Neutrophil (primary cell): ENCODE results near the gene NFIB.
A peak's percentile ranks its signal among the peaks of the same experiment; 100 is the strongest.

Experiments used
- H3K27ac ChIP-seq: fragments of 200-600 bp; sonication (generic); 2 replicates; pipeline ENCODE4 v1.5.1; 2016; ENCODE audit warnings: mild to moderate bottlenecking, moderate library complexity
- H3K27me3 ChIP-seq: fragments of 200-600 bp; sonication (generic); 2 replicates; pipeline ENCODE4 v1.6.0; 2016; ENCODE audit warnings: mild to moderate bottlenecking
- H3K36me3 ChIP-seq: fragments of 200-600 bp; sonication (generic); 2 replicates; pipeline ENCODE4 v1.5.1; 2017
- H3K4me1 ChIP-seq, 2 experiments: fragments of 200-600 bp in 1 of 2; sonication (generic) in 1 of 2; 1 replicate in 1 of 2; 2 replicates in 1 of 2; pipeline versions ENCODE4 v1.5.1 to v1.6.1; 2013 to 2016; ENCODE audit warnings: low read depth in 1 of 2, low read length in 1 of 2, mild to moderate bottlenecking in 1 of 2, moderate library complexity in 1 of 2; ENCODE audit not compliant: control insufficient read depth in 1 of 2, insufficient read depth in 1 of 2
- H3K4me3 ChIP-seq, 2 experiments: fragments of 200-600 bp in 1 of 2; sonication (generic) in 1 of 2; 1 replicate in 1 of 2; 2 replicates in 1 of 2; pipeline ENCODE4 v1.5.1; 2013 to 2016; ENCODE audit warnings: low read depth in 1 of 2, low read length in 1 of 2, mild to moderate bottlenecking in 1 of 2, moderate library complexity in 1 of 2
- H3K9me3 ChIP-seq: fragments of 200-600 bp; sonication (generic); 2 replicates; pipeline ENCODE4 v1.5.1; 2016
- TF ChIP-seq, protein P1 (sequence below): fragments of 200-600 bp; sonication (generic); IDR thresholded peaks from 2 replicates; pipeline ENCODE4 v1.5.1; 2016; ENCODE audit warnings: antibody characterized with exemption

NFIB gene

DNA sequence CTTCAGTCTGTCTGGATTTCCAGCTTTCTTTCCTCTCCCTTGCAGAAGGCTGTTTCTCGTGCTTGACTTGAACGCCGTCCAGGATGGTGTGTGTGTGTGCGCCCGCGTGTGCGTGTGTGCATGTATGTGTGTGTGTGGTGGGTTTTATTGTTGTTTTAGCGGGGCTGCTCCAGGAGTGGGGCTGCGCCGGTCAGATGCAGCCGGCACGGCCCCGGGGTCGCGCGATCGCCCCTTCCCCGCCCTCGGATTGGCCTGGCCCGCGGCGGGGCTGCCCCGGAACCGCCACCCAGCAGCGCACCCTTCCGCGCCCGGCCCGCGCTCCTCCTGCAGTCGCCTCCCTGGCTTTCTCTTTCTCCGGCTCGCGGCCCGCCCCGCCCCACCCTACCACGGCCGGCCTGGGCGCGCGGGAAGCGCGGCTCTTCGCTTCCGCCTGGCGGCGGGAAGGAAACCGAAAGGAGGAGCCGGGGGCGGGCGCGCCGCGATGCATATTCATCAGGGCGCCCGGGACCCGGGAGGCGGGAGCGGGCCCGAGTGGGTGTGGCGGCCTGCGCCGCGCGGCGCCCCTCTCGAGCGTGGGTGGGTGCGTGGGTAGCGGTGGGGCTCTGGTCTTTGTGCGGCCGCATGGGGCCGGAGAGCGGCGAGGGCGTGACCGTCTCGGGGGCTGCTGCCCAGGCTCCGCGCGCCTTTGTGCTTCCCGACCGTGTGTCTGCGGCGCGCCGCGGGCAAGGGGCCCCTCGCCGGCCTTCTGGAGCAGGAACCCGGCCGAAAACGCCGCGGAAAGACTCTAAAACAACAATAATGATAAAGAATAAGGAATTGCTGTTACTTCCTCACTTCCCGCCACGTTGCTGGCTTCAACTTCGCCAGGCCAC lies 8.5 kb upstream of the NFIB start:
- no peak overlapping the region for H3K27ac ChIP-seq
- H3K4me1 ChIP-seq, result peaks cover 6 to 12% of the 10 kb centered on the region in 2 experiments
- TF ChIP-seq, protein P1, sequence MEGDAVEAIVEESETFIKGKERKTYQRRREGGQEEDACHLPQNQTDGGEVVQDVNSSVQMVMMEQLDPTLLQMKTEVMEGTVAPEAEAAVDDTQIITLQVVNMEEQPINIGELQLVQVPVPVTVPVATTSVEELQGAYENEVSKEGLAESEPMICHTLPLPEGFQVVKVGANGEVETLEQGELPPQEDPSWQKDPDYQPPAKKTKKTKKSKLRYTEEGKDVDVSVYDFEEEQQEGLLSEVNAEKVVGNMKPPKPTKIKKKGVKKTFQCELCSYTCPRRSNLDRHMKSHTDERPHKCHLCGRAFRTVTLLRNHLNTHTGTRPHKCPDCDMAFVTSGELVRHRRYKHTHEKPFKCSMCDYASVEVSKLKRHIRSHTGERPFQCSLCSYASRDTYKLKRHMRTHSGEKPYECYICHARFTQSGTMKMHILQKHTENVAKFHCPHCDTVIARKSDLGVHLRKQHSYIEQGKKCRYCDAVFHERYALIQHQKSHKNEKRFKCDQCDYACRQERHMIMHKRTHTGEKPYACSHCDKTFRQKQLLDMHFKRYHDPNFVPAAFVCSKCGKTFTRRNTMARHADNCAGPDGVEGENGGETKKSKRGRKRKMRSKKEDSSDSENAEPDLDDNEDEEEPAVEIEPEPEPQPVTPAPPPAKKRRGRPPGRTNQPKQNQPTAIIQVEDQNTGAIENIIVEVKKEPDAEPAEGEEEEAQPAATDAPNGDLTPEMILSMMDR, result no peak
- H3K36me3 ChIP-seq, result no peaks in the 10 kb centered on the region
- peak overlapping the region; percentile 48 to 65 for H3K4me3 ChIP-seq
- no peaks in the 10 kb centered on the region for H3K9me3 ChIP-seq
- peaks cover 100% of the 10 kb centered on the region for H3K27me3 ChIP-seq

DNA sequence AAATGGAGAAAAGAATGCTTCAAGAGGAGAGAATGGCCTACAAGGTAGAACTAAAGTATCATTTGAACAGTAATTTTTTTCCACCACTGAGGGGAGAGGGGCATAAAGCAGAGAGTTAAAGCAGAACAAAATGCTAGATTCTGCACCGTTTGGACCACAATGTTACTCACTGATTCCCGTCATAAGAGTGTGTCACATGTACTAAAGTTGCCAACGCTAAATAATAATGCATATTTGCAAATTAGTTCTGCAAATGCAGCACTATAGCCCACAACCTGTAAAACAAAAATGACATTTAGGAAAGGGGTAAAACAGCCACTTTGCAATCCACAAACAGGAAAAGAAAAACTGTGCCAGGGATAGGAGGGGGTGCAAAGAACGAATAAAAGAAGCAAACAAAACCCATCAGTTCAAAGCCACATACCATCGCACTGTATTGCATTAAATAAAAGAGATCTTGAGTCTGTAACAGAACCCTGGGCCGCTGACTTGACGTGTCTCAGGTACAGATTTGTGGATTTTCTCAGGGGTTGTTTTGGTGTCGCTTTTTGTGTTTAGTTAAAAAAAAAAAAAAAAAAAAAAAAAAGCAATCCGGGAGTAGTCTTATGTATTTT lies 7.7 kb upstream of the NFIB start:
- H3K27ac ChIP-seq, result no peak overlapping the region
- no peaks in the 10 kb centered on the region for H3K9me3 ChIP-seq
- no peaks in the 10 kb centered on the region for H3K36me3 ChIP-seq
- H3K4me1 ChIP-seq, result peaks cover 6 to 12% of the 10 kb centered on the region in 2 experiments
- H3K27me3 ChIP-seq, result peaks cover 100% of the 10 kb centered on the region
- peak overlapping the region in 1 of 2 experiments; percentile 65 for H3K4me3 ChIP-seq
- TF ChIP-seq, protein P1, result no peak

DNA sequence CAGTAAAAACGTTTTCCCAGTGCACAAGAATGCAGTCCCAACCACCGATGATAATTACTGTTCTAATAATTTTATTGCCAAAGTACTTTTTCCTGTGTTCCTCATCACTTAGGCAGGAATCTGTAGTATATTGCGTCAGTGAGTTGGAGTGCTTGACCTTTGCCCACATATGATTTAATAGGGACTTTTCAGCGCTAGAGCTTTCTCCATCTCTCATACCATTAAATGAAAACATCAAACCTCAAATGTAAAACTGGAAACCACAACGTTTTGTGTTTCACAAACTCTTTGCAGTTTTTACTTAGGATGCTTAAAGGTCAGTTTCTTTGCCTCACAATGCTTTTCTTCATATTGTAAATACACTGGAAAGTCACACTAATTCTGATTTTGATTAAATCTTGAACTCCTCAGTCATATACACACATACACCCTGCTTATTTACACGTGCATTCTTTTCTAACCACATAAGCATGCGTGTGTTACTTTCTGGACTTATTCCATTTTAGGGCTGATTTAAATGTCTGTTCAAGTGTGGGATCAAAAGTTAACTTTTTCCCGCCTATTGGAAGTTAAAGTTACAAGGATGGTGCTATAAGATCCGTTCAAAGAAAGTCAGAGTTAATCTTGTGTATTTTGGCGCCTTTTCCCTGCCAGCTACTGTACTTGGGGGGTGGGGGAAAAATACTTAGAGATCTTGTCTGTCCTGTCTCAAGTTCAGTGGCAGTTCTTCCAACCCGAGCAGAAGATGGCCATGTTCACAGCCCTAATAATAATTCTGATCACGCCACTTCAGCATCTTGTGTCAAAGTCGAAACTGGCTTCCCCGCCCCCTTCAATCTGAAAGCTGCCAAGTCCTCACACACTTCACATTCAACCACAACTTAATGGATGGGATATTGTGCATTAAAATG lies 6.6 kb upstream of the NFIB start:
- H3K27ac ChIP-seq, result no peak overlapping the region
- H3K4me1 ChIP-seq, result peaks cover 8 to 12% of the 10 kb centered on the region in 2 experiments
- TF ChIP-seq, protein P1, result no peak
- H3K36me3 ChIP-seq, result no peaks in the 10 kb centered on the region
- H3K27me3 ChIP-seq, result peaks cover 100% of the 10 kb centered on the region
- H3K9me3 ChIP-seq, result no peaks in the 10 kb centered on the region
- H3K4me3 ChIP-seq, result no peak overlapping the region

DNA sequence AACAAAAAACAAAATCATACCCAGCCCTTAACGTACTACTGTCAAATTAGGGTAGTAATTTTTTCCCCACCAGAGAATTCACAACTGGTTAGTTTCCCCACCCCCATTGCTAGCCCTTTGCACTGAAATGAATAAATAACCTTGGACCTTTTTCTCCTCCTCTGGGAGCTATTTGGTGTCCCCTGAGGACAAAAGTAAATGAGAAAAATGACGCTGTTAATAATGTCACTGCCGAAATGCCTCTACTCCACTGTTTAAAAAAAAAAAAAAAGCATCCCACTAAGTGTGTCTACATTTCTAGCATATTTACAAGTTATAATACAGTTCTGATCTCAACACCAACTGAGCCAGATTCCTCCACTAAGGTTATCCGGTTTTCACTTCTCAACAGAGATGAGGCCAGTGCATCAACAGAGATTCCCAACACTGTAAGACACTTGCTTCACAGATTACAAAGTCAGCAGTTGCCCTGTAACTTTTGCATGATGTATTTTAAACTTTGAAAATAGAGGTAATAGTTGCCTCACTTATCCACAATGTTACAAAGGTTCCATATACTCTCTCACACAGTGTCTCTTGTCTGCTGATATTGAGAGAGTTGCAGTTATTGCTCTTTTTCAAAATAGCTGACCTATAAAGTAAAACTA lies 5.1 kb upstream of the NFIB start:
- H3K4me1 ChIP-seq, result peaks cover 8 to 22% of the 10 kb centered on the region in 2 experiments
- no peak overlapping the region for H3K4me3 ChIP-seq
- H3K9me3 ChIP-seq, result no peaks in the 10 kb centered on the region
- no peak overlapping the region for H3K27ac ChIP-seq
- TF ChIP-seq, protein P1, result no peak
- H3K27me3 ChIP-seq, result peaks cover 100% of the 10 kb centered on the region
- no peaks in the 10 kb centered on the region for H3K36me3 ChIP-seq

DNA sequence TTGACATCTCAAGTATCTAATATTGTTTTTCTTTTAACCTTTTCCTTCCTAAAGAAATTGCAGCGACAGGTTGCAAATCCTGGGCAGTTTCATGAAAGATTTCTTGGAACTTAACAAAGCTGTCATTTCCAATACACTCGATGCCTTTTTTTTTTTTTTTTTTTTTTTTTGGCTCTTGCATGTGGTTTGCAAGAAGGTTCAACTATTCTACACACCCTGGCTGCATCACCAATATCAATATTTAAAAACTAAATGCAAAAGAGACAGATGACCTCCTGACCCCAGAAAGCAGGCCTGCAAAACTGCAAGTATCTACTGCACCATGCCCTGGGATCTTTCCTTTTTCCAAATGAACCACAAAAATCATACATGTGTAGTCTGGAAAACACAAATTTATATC lies 4.4 kb upstream of the NFIB start:
- Histone ChIP-seq H3K4me3 (no peak overlapping the region), H3K27ac (no peak overlapping the region), H3K4me1 (peaks cover 8 to 26% of the 10 kb centered on the region in 2 experiments), H3K36me3 (no peaks in the 10 kb centered on the region), H3K27me3 (peaks cover 100% of the 10 kb centered on the region), H3K9me3 (no peaks in the 10 kb centered on the region)
- TF ChIP-seq, protein P1, result no peak
